Measurements from ENCODE around the gene LDB3.

- TF ChIP-seq CTCF (IDR thresholded peaks at IDR 0.05; ENCODE audit: low read length) (no peak), EZH2 (IDR thresholded peaks at IDR 0.05; ENCODE audit: borderline replicate concordance, low read length) (no peak)
These were observed 116.7 kb downstream of the LDB3 start for GRCh38 chr10:86785037-86785436.

All from OCI-LY1 (cell line).